ENCODE measurements around the gene TDRD15. TPM values are rescaled to one million over a fixed set of nuclear protein-coding genes. Genes with fewer than 3 reads are reported as not detected.
A peak's percentile ranks its signal among the peaks of the same experiment; 100 is the strongest.

TDRD15 gene
- polyA plus RNA-seq, 2 of the 4 experiments (the other 2 are of a cell fraction), result not detected

- TF ChIP-seq REST (IDR thresholded peaks at IDR 0.05) (no peak), USF2 (IDR thresholded peaks at IDR 0.05) (no peak), JUNB (IDR thresholded peaks at IDR 0.05) (no peak), CEBPB (IDR thresholded peaks at IDR 0.05) (no peak), SMC3 (IDR thresholded peaks at IDR 0.05) (no peak), MYC (IDR thresholded peaks at IDR 0.05; ENCODE audit: borderline replicate concordance, low read length) (no peak)
Measured at GRCh38 chr2:21111012-21111411, 12.8 kb upstream of the TDRD15 start (continued).

GRCh38 chr2:21117688-21118087 is 6.1 kb upstream of the TDRD15 start:
- H3K27ac ChIP-seq, result no peak overlapping the region
- ATAC-seq (no peak), FAIRE-seq (no peak), DNase-seq (ENCODE audit: low read depth in 1 of 2, low spot score in 1 of 2) (no peak)
- ChIA-PET CTCF (interaction anchor here (0.7 to 9.4 kb wide), 12 partner anchors 12 to 461 kb away, joined by 3 to 130 read pairs (median 4); partner anchors contain the start of gene APOB), POLR2A (no interaction called here)
- H3K4me2 ChIP-seq, result no peak overlapping the region
- TF ChIP-seq ZC3H11A (IDR thresholded peaks at IDR 0.05) (peak; percentile 50; the same call in 1 of the 2 replicates), E2F6 (IDR thresholded peaks at IDR 0.05; ENCODE audit: borderline replicate concordance, low read depth) (no peak), HDAC2 (IDR thresholded peaks at IDR 0.05) (no peak)
- no peak overlapping the region for H3K4me3 ChIP-seq
- H3K9me3 ChIP-seq, result no peaks in the 10 kb centered on the region
- no peaks in the 10 kb centered on the region for H3K4me1 ChIP-seq

GRCh38 chr2:21118302-21118920 is 5.4 kb upstream of the TDRD15 start:
- no peak overlapping the region for H3K27ac ChIP-seq
- no peak overlapping the region for H3K4me3 ChIP-seq
- H3K4me1 ChIP-seq, result no peaks in the 10 kb centered on the region
- ATAC-seq (peak; percentile 91 to 92; a peak in 5 of 6 replicates), DNase-seq (ENCODE audit: low read depth in 1 of 2, low spot score in 1 of 2) (peak; percentile 18 to 46), FAIRE-seq (peak; percentile 72)
- ChIA-PET POLR2A (no interaction called here), CTCF (interaction anchor here (0.7 to 9.4 kb wide), 12 partner anchors 13 to 462 kb away, joined by 3 to 130 read pairs (median 4); partner anchors contain the start of gene APOB)
- H3K9me3 ChIP-seq, result no peaks in the 10 kb centered on the region
- TF ChIP-seq CTCF (IDR thresholded peaks at IDR 0.05) (peak; percentile 59), RAD21 (conservative IDR thresholded peaks at IDR 0.05 in 1 of 2, IDR thresholded peaks at IDR 0.05 in 1 of 2) (peak; percentile 64 to 73), ATOH8 (CRISPR knock-in tag; IDR thresholded peaks at IDR 0.05; ENCODE audit: low read depth) (no peak), SMC3 (IDR thresholded peaks at IDR 0.05) (peak; percentile 63)
- H3K4me2 ChIP-seq, result no peak overlapping the region
- WGBS (ENCODE audit: missing lambda C conversion rate), result 15% methylated on average over 3 of the region's 3 CpGs
